HepG2 (cell line): Measurements from ENCODE around the gene FILIP1. TPM values are rescaled to one million over a fixed set of nuclear protein-coding genes. Genes with fewer than 3 reads are reported as not detected.

Source experiments
- AGO2 ChIP-seq: fragments of 200-400 bp; formaldehyde crosslinking; optimal IDR thresholded peaks from 2 replicates; pipeline ENCODE3; 2017; ENCODE audit warnings: mild to moderate bottlenecking, low read depth, low read length, moderate library complexity
- ATF7-NPFF ChIP-seq: sonication (generic); formaldehyde crosslinking; IDR thresholded peaks from 2 replicates; pipeline ENCODE4 v1.8.1; 2023; ENCODE audit warnings: mild to moderate bottlenecking, low read depth, missing genetic modification reagents, moderate library complexity
- DR1 ChIP-seq: sonication (generic); formaldehyde crosslinking; IDR thresholded peaks from 2 replicates; pipeline ENCODE4 v1.8.0; 2021; ENCODE audit warnings: mild to moderate bottlenecking, missing genetic modification reagents, inconsistent platforms
- ETV6 ChIP-seq: sonication (generic); formaldehyde crosslinking; conservative IDR thresholded peaks from 2 replicates; pipeline ENCODE4 v1.4.0; 2020; ENCODE audit warnings: missing genetic modification reagents
- FOSL1 ChIP-seq: sonication (generic); formaldehyde crosslinking; IDR thresholded peaks from 2 replicates; pipeline ENCODE4 v1.9.0; 2021; ENCODE audit warnings: missing genetic modification reagents, borderline replicate concordance
- HNRNPL ChIP-seq: fragments of 200-400 bp; formaldehyde crosslinking; IDR thresholded peaks from 2 replicates; pipeline ENCODE4 v1.6.1; 2017; ENCODE audit warnings: mild to moderate bottlenecking, low read depth, low read length
- KDM5B ChIP-seq: sonication (generic); formaldehyde crosslinking; IDR thresholded peaks from 2 replicates; pipeline ENCODE4 v1.4.0; 2020; ENCODE audit warnings: missing genetic modification reagents, mild to moderate bottlenecking, borderline replicate concordance
- MXI1 ChIP-seq: IDR thresholded peaks from 3 replicates; pipeline ENCODE4 v1.6.1; 2012; ENCODE audit warnings: low read depth, low read length, inconsistent platforms, borderline replicate concordance
- MYNN ChIP-seq: sonication (generic); formaldehyde crosslinking; IDR thresholded peaks from 2 replicates; pipeline ENCODE4 v1.4.0; 2020; ENCODE audit warnings: mild to moderate bottlenecking, low read depth, missing genetic modification reagents
- NAIF1 ChIP-seq: sonication (generic); formaldehyde crosslinking; IDR thresholded peaks from 2 replicates; pipeline ENCODE4 v1.5.0; 2020; ENCODE audit warnings: mild to moderate bottlenecking, missing genetic modification reagents, borderline replicate concordance
- SETDB1 ChIP-seq: sonication (generic); formaldehyde crosslinking; IDR thresholded peaks from 2 replicates; pipeline ENCODE4 v1.5.1; 2020; ENCODE audit warnings: missing genetic modification reagents, mild to moderate bottlenecking, borderline replicate concordance
- ZBTB7B ChIP-seq: sonication (generic); formaldehyde crosslinking; IDR thresholded peaks from 2 replicates; pipeline ENCODE4 v1.4.0; 2020; ENCODE audit warnings: missing genetic modification reagents
- ZNF101 ChIP-seq: sonication (generic); formaldehyde crosslinking; IDR thresholded peaks from 2 replicates; pipeline ENCODE4 v1.4.0; 2020; ENCODE audit warnings: mild to moderate bottlenecking, low read depth, missing genetic modification reagents, borderline replicate concordance
- ZNF138 ChIP-seq: sonication (generic); formaldehyde crosslinking; IDR thresholded peaks from 2 replicates; pipeline ENCODE4 v1.5.0; 2020; ENCODE audit warnings: mild to moderate bottlenecking, low read depth, missing genetic modification reagents
- ZNF362 ChIP-seq: sonication (generic); formaldehyde crosslinking; IDR thresholded peaks from 2 replicates; pipeline ENCODE4 v1.4.0; 2020; ENCODE audit warnings: missing genetic modification reagents, mild to moderate bottlenecking, borderline replicate concordance
- ZNF446 ChIP-seq: sonication (generic); formaldehyde crosslinking; IDR thresholded peaks from 2 replicates; pipeline ENCODE4 v1.5.0; 2020; ENCODE audit warnings: mild to moderate bottlenecking, missing genetic modification reagents
- ZNF616 ChIP-seq: sonication (generic); formaldehyde crosslinking; IDR thresholded peaks from 2 replicates; pipeline ENCODE4 v1.5.0; 2020; ENCODE audit warnings: low read depth, mild to moderate bottlenecking, missing genetic modification reagents
- ZNF674 ChIP-seq: sonication (generic); formaldehyde crosslinking; IDR thresholded peaks from 2 replicates; pipeline ENCODE4 v1.5.0; 2020; ENCODE audit warnings: low read depth, mild to moderate bottlenecking, missing genetic modification reagents
- polyA plus RNA-seq, 8 experiments: library from polyadenylated mRNA; depleted of rRNA in 3 of 8; stranded (reverse) in 7 of 8; unstranded in 1 of 8; fragments of >200 nt; fragmentation: Illumina TruSeq in 4 of 8; extraction: Trizol in 4 of 8; gene quantifications; 2 replicates each; pipeline versions ENCODE4 v1.2.1 to v1.2.3, GENCODE V29; 2011 to 2016; ENCODE audit warnings: low read depth in 4 of 8, missing spikeins in 1 of 8, mixed read lengths in 1 of 8; ENCODE audit not compliant: insufficient read depth in 1 of 8
- total RNA-seq, 5 experiments: library from RNA; depleted of rRNA; stranded (reverse); fragments of >200 nt; fragmentation: Illumina TruSeq; extraction: Trizol; gene quantifications; 2 replicates each; pipeline ENCODE4 v1.2.3, GENCODE V29; 2016; ENCODE audit warnings: low read depth in 1 of 5
- TF ChIP-seq, protein P1 (sequence below), 2 experiments: fragments of 450-650 bp in 1 of 2; sonication (generic) in 1 of 2; formaldehyde crosslinking in 1 of 2; IDR thresholded peaks; 2 replicates each; pipeline versions ENCODE4 v1.6.1 to v1.8.0; 2016 to 2022; ENCODE audit warnings: antibody characterized with exemption in 1 of 2, mild to moderate bottlenecking in 1 of 2, missing genetic modification reagents in 1 of 2

The FILIP1 gene
- total and polyA plus RNA-seq, 2 of the 13 experiments (the other 11 are each of a cell fraction or from before 2014, with no cell fraction given), result not detected

- TF ChIP-seq ZBTB7B (CRISPR knock-in tag) (peak; percentile 20; the same call in 1 of the 2 replicates), ETV6 (0 out of 2 replicates have a peak, but pooled peaks have one; percentile 71), ZNF616 (CRISPR knock-in tag) (0 out of 2 replicates have a peak, but pooled peaks have one; percentile 47), SETDB1 (CRISPR knock-in tag) (no peak), KDM5B (CRISPR knock-in tag) (0 out of 2 replicates have a peak, but pooled peaks have one; percentile 65), ZNF138 (no peak), ATF7-NPFF (CRISPR knock-in tag) (peak; percentile 8; the same call in 1 of the 2 replicates), ZNF362 (CRISPR knock-in tag) (no peak), ZNF674 (no peak), AGO2 (no peak), ZNF446 (CRISPR knock-in tag) (no peak), NAIF1 (CRISPR knock-in tag) (0 out of 2 replicates have a peak, but pooled peaks have one; percentile 3), DR1 (CRISPR knock-in tag) (0 out of 2 replicates have a peak, but pooled peaks have one; percentile 9), MXI1 (no peak), FOSL1 (CRISPR knock-in tag) (no peak), HNRNPL (peak; percentile 82; the same call in 1 of the 2 replicates), ZNF101 (no peak), MYNN (CRISPR knock-in tag) (no peak)
- TF ChIP-seq, protein P1, sequence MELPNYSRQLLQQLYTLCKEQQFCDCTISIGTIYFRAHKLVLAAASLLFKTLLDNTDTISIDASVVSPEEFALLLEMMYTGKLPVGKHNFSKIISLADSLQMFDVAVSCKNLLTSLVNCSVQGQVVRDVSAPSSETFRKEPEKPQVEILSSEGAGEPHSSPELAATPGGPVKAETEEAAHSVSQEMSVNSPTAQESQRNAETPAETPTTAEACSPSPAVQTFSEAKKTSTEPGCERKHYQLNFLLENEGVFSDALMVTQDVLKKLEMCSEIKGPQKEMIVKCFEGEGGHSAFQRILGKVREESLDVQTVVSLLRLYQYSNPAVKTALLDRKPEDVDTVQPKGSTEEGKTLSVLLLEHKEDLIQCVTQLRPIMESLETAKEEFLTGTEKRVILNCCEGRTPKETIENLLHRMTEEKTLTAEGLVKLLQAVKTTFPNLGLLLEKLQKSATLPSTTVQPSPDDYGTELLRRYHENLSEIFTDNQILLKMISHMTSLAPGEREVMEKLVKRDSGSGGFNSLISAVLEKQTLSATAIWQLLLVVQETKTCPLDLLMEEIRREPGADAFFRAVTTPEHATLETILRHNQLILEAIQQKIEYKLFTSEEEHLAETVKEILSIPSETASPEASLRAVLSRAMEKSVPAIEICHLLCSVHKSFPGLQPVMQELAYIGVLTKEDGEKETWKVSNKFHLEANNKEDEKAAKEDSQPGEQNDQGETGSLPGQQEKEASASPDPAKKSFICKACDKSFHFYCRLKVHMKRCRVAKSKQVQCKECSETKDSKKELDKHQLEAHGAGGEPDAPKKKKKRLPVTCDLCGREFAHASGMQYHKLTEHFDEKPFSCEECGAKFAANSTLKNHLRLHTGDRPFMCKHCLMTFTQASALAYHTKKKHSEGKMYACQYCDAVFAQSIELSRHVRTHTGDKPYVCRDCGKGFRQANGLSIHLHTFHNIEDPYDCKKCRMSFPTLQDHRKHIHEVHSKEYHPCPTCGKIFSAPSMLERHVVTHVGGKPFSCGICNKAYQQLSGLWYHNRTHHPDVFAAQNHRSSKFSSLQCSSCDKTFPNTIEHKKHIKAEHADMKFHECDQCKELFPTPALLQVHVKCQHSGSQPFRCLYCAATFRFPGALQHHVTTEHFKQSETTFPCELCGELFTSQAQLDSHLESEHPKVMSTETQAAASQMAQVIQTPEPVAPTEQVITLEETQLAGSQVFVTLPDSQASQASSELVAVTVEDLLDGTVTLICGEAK (IDR thresholded peaks at IDR 0.05), result no peak
- TF ChIP-seq, protein P1 (CRISPR knock-in tag; IDR thresholded peaks at IDR 0.05), result 0 out of 2 replicates have a peak, but pooled peaks have one; percentile 8
Observed at GRCh38 chr6:75283907-75284631, 209.5 kb downstream of the FILIP1 start (continued).
